Measurements from ENCODE around the gene SDF2L1.

SDF2L1 gene

DNA sequence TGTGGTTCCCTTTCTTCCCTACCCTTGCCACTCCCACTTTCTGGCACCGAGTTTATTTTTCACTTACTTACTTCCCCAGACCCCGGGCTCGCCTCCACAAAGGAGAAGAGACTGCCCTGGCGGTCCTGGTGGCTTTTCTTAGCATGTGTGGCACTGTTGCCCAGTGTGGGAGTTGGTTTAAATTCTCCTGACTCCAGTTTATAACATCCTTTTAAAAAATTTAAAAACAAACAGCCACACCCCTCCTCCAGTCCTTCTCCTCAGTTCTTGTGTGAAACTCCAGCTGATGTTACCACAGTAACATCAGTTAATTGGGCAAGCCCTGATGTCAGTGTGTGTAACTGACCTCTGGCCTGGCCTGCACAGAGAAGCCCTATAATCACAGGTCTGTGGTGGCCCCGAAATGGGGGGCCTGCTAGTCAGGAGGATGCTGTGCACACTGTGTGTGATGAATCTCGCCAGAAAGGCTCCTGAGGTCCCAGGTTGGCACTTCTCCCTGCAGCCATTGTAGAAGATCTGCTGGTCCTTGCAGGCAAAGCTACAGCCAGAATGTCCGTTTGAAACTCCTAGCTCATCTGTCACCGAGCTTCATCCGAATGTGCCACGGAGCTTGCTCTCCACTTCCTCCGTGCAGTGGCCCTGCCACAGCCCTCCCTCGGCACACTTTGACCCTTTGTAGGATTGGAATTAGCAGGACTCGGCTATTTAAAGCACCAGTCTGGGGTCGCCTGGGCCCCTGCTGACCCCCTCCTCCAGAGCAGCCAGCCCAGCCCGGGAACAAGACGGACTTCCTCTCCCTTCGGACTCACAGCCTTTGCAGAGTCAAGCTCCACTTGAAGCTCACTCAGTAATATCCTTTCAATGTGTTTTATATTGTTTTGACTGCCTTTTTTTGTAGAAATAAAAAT lies 19.8 kb upstream of the SDF2L1 start:
- DNase-seq = no peak

DNA sequence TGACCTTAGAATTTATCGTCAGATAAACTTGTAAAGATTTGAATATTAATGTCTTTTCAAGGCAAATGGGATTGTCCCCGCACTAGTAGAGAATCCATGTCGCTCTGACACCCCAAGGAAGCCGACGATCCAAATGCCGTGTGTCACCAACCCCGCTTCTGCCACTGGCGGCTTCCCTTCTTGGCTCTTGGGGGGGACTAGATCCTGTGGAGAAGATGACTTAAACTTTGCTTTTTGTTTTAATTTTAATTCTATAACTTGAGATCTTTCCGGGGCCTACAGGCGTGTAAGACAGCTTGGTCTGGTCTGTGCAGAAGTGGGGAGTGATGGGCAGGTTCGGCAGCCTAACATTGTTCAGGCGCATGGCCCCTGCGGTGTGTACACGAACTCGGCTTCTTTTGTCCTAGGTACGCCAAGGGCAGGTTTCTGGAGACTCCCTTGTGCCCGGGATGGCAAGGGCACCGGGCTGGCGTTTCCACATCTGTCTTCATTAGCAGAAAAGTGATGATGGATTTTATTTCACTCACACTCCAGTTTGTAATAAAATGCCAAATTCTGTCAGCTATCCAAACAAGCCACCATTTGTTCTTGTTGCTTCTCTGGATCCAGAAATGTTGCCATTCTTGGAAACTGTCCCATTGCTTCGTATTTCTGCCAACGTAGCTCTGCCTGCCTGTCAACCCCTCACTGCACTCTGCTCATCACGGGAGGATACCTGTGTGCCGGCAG lies 19.0 kb upstream of the SDF2L1 start:
- DNase-seq = no peak

DNA sequence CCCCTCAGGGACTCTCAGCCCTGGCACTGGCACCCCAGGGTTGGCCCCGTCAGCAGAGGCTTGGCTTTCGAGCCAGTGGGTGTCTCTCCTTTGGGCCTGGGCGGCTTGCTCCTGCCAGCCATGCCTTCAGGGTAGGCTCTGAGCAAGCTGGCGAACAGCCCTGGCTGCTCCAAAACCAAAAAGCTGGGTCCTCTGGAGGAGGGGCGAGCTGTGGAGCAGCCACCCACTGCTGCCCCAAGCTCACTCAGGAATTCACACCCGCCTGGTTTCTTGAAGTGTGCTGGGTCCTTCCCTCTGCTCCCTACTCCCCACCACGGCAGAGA lies 18.5 kb upstream of the SDF2L1 start:
- no peak for DNase-seq

DNA sequence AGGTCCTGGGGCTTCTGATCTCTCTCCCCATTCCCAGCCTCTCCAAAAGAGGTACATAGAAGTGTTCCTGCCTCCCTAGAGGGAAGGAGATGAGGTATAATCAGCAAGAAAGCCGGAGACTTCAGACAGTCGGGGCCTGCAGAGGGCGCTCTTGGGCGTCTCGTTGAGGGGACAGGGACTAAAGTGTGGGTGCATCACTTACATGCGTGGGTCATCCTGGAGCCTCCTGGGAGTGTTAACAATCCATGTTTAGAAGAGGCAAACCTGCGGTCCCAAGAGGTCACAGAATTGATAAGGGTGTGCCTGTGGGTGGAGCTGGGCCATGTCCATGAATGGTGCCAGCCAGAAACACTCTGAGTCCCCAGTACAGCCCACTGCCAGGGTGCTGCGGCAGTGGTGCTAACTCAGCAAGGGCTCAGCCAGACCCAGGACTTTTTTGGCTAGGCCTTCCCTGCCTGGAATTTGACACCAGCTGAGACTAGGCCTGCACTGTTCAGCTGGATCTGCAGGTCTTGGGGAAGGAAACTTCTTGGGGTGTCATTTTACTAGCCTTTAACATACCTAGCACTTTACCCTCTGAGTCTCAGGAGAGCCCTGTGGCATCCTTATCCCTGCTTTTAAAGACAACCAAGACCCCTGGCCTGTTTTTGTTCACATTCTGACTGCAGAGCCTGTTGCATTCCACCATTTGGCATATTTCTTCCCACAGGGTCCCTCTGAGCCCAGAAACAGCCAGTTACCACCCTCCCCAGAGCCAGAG lies 17.8 kb upstream of the SDF2L1 start:
- DNase-seq = no peak

DNA sequence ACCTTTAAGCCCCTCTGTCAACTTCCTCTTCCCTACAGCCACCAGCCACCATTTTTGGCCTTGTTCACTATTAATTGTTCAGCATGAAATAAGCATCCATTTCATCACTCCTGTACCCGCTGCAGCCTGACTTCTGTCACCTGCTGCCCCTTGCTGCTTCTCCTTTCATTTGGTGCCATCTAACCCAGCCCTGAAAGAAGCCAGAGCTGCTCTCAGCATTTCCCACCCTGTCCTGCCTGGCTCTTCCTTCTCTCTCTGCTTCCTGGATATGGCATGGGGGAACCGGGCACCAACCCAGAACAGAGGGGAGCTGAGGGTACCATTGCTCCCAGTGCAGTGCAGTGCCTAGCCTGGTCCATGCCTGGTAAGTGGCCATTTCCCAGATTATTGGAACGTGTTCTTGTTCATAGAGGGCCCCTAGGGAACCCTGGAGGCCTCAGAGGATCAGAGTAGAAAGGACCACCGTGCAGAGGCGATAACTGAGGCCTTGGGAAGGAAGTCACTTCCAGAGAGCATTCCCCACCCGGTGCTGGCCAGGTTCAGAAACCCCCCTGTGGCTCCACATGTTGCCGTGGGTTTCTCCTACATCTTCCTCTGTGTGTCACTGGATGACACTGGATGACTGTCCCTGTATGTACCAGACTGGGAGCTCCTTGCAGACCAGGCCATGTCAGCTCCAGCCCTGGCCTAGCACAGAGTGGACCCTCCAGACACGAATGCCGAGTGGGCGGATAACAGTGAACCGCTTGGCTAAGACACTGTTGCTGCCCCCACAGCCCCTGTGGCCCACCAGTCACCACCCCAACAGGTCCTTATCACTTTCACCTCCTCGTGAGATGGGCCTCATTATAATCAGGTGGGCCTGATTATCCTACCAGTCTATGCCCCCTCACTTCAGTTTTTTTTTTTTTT lies 17.0 kb upstream of the SDF2L1 start:
- no peak for DNase-seq

DNA sequence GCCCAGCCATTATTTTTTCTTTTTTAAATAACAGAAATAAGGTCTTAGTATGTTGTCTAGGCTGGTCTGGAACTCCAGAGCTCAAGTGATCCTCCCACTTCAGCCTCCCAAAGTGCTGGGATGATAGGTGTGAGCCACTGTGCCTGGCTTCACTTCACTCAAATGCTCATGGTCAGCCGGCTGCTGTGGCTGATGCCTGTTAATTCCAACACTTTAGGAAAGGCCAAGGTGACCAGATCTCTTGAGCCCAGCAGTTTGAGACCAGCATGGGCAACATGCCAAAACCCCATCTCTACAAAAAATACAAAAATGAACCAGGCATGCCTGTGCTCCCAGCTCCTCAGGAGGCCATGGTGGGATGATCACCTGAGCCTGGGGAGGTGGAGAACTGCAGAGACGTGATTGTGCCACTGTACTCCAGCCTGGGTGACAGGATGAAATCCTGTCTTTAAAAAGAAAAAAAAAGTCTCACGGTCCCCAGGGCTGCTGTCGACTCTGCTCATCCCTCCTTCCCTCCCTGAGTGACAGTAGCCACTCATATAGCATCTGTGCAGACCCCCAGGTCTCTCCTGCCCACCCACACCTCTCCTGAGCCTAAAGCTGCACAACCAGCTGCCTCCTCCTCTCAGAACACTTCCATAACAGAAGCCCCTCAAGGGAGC lies 15.9 kb upstream of the SDF2L1 start:
- no peak for DNase-seq

DNA sequence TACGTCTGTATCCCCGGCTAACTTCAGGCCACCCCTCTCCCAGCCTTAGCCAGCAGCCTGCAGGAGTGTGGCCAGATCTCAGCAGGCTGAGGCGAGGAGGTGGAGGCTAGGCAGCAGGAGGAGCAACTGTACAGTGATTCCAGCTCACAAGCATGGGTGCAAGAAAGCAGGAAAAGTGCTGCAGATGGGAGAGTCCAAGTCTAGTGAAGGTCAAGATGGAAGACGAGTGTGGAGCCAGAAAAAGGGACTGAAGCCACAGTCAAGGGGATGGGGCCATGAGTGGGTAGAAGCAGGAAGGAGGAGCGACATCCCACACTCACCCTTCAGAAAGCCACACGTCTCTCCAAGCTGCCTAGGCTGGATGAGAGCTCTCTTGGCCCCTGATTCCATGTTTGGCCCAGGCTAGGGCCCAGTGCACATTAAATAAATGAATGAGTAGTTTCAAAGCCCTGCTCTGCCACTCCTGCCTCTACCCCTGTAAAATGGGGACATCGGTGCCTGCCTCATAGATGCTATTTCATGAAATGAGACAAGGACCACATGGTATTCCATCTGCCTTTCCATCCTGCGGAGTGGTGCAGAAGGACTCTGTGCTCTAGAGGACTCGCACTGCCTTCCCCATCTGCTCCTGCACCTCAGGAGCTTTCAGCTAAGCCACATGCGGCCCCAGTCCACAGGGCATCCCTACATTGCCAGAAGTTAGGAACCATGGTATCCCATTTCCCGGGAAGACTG lies 15.2 kb upstream of the SDF2L1 start:
- no peak for DNase-seq

DNA sequence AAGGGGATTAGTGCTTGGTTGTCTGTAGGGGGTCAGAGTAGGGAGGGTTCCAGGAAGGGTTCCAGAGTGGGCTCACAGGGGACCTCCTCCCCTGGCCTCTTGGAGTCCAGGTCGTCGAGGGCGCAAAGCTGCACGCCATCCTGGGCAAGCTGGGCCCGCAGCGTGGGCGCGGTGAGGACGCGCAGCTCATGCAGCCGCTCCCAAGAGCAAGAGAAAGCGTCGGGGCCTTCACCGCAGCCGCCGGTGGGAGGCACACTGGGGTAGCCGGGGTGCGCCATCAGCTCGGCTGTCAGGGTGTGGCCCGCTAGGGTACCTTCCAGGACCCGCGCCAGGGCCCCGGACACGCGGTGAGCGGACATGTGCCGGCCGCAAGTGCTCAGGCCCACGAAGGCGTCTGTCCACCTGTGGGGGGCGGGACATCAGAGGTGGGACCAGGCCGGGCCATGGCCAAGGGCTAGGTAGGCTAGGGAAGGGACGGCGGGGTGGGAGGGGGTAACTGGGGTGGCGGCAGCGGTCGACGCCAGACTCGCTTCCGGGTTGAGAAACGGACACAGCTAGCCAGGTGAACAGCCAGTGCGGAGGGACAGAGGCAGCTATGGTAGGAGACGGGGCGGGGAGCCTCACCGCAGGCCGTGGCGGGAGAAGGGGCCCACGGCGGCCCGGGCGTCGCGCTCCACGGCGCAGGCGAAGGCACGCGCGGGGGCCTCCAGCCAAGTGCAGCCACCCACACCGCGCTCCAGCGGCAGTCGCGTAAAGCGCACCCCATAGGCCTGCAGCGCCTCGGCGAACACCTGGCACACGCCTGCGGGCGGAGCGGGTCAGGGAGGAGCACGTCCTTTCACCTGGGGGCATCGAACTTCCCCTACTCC lies 13.5 kb upstream of the SDF2L1 start:
- no peak for DNase-seq

DNA sequence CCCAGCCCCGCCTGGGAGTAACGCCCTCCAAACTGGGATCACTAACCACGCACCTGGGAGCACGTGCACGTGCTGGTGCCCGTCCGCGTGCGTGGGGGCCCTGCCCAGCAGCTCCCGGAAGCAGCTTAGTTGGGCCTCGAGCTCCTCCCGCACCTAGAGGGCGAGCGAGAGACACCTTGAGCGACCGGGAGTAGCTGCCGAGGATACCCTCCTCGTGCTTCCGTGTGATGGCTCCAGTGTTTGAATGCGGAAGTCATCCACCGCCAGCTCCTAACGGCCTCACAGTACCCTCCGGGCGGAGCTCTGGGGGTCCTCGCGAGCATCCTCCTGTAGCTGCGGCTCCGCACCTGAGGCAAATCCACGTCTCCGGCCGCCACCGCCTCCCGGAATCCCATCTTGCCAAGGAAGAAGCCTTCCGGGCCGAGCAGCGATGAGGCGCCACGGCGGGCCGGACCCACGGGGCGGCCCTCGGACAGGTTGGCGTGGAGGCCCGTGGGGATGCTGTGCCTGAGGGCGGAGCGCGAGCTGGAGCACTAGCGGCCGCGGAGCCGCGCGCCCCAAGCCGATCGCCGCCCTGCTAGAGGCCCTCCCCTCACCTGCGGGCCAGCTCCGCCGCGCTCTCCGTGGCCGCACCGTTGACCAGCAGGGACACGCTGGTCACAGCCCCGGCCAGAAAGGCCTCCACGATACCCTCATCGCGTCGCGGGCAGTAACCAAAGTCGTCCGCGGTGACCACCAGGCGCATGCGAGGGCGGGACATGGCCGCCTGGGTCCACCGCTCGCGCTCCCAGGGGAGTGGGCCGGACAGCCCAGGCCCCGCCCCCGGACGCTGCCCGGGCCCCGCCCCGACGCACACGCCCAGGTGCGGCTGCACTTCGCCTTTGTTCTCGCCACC lies 12.6 kb upstream of the SDF2L1 start, which contains the start of gene YDJC:
Gene YDJC, minus strand, starts transcription at position 768 of the 895 bp plus-strand sequence. Its CDS starts 8 bp downstream, at position 760.
- DNase-seq = peak; percentile 88

DNA sequence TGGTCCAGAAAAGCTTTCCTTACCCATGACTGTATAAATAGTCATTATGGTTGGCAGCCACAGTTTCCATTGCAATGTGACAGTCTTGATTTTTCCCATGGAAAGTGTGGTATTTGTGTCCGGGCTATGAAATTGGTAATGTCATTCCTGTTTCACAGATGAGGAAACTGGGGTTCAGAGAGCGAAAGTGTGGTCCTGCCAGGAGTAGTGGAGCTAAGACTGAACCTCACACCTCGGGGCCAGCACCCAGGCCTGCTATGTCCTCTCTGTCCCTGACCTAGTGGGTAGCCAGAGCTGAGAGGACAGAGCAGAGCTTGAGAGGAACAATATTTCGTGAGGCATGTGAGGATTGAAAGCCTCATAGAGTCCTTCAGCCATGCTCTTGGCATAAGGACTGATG lies 11.1 kb upstream of the SDF2L1 start:
- no peak for DNase-seq

DNA sequence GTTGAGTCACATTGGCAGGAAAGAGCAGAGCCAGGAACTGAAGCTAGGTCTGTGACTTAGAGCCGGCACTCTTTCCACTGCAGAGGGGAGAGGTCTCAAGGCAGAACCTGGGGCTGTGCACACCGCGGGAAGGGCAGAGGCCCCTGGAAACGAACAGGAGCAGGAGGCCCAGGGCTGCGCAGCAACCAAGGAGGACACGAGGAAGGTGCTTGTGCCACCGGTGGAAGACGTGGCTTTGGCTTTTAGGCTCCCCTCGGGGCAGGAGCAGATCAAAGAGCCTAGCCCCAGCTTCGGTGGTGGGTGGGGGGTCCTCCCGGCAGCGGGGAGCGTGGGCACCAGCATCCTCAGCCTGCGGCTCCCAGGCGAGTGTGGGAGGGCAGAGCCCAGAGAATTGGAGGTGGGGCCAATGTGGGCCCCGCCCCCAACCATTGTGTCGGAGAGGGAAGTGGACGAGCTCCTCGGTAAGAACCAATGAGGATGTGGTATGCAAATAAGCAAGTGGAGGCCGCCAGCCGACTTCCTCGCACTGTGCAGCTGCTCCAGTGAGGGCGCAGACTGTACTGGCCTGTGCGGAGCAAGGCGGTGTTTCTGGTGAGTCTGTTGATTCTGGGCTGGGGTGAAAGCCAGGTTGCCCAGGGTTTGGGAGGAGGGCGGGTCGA lies 9.7 kb upstream of the SDF2L1 start, which contains the start of gene CCDC116:
Gene CCDC116, plus strand, starts transcription at position 524 of the 659 bp plus-strand sequence. CDS start 422 bp downstream, outside the sequence.
- no peak for DNase-seq

DNA sequence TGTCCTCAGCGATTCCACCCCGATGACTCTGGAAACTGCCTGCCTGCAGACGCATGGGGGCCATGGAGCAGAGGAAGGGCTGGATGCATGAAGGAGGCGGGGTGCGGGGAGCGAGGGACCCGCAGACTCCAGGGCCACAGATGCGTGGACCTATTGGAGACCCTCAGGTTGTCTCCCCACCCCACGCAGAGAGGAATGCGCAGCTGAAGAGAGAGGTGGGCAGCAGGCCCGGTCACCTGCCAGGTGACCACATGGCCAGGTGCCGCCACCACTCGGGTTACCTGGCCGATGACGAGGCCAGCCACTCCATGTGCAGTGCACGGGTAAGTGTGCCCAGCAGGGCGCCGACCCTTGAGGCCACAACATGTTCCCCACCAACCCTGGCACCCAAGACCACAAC lies 9.2 kb upstream of the SDF2L1 start:
- no peak for DNase-seq

DNA sequence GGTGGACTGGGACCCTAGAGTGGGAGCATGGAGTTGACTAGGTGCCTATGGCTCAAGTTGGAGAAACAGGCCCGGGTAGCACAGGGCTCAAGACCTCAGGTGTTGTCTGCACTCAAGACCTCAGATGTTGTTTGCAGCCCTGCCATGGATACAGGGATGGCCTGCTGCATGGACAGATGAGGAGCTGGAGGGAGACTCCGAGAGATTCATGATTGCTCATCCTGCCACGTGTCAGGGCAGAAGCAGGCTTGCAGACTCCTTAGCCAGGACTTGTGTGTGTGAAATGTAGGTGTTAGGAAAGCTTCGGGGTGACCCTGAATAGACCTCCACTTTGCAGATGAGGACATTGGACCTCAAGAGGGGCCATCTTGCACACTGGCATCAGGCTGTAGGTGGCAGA lies 8.6 kb upstream of the SDF2L1 start:
- no peak for DNase-seq

DNA sequence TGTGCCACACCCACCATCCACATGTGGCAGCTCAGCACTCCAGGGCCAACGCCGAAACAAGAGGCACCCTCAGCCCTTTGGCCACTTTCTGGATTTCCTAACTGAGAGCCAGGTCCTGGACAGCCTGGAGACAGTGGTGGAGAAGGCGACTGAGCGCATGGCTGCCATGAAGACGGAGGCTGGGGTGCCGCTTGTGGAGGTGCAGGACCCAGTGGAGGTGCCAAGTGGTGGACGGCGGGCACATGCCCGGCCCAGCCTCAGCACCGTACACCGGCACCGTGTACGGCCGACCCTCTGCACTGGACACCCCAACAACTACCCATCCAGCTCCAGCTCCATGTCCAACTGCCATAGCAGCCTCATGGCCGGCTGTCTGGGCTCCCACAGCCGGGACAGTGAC lies 8.0 kb upstream of the SDF2L1 start:
- no peak for DNase-seq

DNA sequence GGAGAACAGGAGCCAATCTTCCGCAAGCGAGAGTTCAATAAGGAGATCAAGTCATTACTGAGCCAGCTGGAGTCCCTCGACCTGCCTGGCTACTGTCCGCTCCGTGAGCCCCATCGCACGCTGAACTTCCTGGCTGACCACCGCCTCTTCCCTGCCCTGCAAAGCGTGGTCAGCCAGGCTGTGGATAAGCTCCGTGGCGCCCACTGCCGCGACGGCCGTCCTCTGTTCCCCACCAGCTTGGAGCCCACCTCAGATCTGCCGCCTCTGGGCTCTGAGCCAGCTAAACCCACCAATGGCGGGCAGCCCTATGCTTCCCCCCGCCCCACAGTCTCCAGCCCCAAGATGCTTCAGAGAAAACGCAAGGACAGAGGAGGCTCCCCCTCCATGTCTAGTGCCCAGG lies 7.3 kb upstream of the SDF2L1 start:
- DNase-seq = no peak

DNA sequence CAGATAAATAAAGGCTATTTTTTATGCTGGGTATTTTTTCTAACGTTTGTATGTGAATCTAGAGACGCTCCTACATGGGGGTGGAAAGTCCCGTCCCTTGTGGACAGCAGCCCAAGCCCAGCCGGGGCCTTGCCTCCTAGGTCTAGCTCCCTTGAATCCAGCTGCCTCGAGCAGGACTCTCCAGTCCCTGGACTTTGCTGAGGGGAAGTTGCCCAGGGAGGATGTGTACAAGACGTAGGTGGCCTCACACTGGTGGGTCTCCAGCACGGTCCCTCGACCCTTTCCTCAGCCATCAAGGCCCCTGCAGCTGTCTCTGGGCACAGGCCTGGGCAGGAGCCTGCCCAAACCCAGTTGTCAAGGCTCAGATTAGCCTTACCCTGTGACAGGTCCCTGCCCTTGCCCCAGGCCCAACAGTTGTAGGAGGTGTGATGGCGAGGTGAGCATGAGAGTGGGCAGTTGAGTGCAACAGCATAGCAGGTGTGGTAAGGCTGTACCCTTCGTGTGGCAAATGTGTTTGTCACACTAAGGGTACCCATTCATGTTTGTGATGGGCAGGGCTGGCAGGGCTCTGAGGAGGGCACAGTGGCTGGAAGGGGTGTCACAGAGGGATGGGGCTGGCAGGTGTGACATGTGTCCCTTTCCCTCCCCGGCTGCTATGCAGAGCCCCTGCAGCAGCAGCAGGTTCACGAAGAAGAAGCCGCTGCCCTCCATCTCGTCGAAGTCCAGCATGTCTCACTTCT lies 6.2 kb upstream of the SDF2L1 start:
- DNase-seq = no peak

DNA sequence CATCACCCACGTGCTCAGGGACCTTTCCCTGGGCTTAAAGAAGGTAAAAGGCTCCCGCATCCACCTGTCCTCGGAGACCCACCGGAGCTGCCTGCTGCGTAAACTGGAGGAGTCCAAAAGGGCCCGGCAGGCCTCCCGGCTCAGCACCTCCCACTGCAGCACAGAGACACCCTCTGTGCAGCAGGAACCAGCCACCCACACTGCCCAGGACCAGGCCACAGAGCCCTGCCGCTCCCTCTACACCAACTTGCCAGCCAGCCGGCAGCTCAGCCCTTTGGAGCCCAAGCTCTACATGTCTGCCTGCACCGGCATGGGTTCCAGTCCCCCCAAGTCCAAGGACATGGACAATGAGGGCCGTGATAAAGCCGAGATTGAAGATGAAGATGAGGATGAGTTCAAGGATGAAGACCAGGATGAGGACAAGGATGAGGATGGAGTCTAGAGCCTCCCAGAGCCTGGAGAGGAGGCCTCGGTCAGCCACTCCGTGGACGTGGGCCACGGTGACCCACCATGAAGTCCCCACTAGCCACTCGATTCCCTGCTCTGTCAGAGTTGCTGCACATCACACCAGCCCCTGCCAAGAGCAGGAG lies 5.4 kb upstream of the SDF2L1 start:
- no peak for DNase-seq

All from T1000 (cell line).